Activated CD4-positive, alpha-beta T cell treated with anti-CD3 and anti-CD28 coated beads for 48 hours (primary cell): ENCODE results near the gene ZSCAN9.

ENCODE experiments used
- DNase-seq: peaks from one replicate; pipeline ENCODE4 v3.0.0-alpha.2; 2020

The ZSCAN9 gene

DNA sequence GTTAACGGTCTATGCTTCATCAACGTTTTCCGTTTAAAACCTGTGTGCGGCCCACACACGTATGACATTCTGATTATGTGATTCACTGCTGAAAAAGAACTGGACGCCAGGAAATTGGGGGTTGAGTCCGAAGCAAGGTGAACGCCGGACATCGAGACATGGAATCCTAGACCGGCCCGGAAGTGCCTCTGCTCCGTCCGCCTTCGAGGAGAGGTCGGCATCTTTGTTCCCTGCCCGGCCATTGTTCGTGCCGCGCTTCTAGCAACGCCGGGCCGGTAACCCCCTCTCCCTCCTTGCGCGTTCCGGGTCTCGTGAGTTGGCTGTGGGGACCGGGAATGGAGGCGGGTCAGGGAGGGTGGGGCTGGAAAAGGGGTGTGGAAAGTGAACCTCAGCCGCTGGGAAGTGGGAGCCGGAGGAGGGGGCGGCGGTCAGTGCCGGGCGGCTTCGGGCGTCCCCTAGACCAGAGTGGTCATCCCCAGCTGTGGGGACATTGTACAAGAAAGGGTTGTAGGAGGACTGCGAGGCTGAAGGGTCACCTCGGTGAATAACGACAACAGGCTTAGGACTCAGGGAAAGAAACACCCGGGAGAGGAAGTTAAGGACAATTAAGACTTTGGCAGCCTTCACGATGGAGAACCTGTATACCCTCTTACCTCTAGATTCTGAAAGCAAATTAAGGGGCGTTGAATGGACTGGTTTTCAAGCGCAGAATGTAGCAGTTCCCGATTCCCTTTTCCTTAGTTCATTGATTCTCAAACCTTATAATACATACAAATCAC, at the start of gene ZSCAN9:
Gene ZSCAN9, plus strand, starts transcription at position 220 of the 779 bp plus-strand sequence. CDS start 1,810 bp downstream, outside the sequence.
- DNase-seq, result peak; percentile 68

DNA sequence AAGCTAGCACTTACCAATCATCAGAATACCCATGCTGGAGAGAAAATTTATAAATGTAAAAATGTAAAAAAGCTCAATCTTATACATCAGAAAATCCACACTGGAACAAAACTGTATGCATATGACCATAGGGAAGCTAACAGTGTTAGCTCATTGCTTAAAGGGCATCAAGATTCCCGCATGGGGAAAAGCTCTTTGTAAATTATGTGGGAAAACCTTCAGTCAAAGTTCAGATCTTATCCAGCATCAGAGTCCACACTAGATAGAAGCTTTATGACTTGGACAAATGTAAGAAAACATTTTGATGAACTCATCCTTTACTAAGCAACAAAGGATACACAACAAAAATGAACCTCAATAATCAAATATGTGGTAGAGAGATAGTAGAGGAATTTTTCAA, 48.7 kb upstream of the ZSCAN9 start:
- DNase-seq, result no peak

DNA sequence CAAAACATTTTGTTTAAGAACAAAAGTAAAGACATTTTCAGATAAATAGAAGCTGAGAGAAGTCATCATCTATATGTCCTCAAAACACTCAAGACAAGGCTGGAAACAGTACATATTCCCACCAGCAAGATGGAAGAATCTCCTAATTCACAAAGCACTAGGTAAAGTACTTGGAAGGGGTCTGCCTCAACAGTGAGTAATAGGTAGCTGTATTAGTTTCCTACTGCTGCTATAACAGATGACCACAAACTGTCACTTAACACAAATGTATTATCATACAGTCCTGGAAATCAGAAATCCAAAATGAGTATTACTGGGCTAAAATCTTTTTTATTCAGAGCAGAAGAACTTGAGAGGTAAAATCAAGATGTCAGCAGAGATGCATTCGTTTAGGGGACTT, 42.8 kb upstream of the ZSCAN9 start:
- DNase-seq, result no peak

DNA sequence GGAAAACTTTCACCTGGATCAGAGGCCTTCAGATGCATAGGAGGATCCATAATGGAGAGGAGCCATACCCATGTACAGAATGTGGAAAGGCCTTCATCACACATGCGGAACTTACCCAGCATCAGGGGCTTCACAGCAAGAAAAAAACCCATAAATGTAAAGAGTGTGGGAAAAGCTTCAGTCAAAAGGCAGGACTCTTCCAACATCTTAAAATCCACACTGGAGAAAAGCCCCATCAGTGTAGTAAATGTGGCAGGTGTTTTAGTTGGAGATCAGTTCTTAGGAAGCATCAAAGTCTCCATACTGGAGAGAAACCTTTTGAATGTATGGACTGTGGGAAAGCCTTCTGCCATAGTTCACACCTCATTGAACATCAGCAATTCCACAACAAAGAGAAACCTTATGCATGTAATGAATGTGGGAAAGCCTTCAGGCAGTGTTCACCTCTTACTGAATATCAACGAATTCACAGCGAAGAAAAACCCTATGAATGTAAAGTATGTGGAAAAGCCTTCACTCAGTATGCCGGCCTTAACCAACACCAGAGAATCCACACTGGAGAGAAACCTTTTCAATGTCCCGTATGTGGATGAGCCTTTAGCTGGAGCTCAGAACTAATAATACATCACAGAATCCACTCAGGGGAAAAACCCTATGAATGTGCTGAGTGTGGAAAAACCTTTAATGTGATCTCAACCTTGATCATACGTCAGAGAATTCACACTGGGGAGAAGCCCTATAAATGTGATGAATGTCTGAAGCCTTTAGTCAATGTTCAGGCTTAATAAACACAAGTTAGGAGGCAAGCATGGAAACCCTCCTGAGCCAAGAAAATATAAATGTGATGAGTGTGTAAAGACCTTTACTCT, 36.7 kb upstream of the ZSCAN9 start:
- DNase-seq, result no peak

DNA sequence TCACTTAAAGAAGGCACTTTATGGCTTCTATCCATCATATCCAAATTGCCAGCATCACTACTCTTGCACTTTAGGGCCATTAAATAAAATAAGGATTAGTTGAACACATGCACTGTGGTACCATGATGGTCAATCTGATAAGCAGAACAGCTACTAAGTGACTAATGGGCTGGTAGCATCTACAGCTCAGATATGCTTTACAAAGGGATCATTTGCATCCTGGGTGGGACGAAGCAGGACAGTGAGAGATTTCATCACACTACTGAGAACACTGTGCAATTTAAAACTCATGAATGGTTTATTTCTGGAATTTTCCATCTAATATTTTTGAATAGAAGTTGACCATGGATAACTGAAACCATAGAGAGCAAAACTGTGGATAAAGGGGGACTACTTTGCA, 25.1 kb upstream of the ZSCAN9 start:
- DNase-seq, result no peak

DNA sequence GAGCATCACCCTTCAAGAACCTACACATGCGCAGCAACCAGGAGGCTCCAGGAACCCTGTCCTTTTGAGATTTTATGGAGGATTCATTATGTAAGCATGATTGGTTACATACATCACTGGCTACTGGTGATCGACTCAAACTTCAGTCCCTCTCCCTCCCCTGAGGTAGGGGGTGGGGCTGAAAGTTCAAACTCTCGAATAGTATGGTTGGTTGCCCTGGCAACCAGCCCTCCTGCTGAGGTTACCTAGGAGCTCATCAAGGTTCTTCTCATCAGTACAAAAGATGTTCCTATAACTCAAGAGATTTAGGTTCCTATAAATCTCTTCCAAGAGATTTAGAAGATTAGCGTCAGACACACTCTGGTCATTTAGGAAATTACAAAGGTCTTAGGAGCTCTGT, 21.9 kb upstream of the ZSCAN9 start:
- no peak for DNase-seq

DNA sequence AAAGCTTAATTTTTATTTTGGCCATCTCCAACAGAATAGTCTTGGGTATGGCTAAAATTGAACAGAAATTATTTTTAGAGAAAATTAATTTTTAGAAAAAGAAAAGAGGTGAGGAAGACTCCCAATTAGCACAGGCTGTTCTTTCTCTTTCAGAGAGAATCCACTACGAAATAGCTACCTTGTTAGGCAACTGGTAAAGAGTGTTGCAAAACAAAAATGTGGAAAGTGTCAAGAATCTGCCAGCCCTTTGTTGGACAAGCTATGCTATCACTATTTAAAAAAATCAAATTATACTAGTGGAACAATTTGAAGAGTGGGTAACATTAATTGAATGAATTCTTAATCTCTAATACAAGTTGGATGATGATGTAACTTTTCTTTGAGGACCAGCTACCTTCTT, 19.2 kb upstream of the ZSCAN9 start:
- DNase-seq, result no peak

DNA sequence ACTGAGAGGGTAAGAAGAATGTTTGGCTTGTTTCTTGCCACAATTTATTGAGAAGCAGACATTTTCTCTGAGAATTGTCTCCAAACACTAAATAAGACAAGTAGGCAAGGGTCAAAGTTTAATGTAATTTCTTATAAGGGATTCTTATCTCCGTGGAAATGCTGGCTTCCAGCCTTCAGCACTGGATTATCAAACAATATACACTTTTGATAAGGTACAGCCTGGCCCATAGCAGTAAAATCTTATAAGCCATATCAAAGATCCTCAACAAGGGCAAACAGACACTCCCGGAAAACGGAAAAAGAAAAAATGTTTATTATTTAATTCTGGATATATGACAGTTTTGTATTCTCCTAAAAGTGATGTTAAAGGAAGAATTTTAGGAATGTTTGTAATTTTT, 18.5 kb upstream of the ZSCAN9 start:
- DNase-seq, result no peak

DNA sequence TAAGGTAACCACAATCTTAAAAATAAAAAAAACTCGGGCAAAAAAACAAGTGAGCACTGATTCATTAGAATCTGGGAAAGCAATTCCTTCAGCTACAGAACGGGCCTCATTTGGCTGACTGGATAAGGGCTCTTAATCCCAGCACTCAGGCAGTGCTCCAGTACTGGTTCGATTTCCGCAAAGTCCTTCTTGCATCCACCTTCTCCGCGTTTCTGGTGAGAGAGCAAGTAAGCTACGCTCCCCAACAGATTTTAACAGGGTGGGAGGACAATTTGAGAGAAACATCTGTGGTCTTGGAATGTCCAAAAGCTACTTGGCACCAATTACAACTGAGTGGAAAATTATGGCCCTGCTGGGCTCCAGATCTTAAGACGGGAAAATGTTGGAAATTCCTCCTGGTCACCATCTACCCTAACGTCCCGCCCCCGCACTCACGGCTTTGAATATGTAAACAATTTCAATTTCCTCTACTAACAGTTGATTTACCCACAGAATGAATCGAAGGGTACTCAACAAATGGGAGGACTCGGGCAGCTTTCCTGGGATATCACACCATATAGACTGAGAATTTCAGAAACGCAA, 18.1 kb upstream of the ZSCAN9 start:
- DNase-seq, result no peak

DNA sequence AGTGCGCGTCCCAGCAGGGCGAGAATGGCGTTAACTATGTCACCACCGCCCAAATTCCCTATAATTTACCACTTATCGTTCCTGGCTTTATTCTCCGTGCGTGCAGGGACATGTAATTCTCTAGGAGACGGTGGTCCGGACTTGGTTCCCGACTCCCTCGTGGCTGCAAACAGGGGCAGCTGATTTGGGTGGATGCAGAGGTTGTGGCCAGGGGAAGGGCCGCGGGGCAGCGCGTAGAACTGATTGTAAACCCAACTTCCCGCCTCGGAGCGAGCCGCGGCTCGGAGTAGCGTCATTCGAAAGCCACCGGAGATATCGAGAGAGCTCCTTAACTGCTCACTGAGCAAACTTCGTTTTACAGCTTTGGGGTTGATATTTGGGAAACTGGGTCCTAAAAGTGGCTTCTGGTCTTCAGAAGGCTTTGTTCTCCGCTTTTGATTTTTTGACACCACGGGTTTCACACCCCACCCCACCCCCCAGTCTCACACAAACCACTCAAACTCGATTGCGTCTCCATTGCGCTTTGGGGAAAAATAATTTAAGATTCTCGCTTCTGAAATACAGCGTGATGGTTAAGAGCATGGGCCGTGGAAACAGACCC, 17.5 kb upstream of the ZSCAN9 start:
- DNase-seq, result peak; percentile 48

DNA sequence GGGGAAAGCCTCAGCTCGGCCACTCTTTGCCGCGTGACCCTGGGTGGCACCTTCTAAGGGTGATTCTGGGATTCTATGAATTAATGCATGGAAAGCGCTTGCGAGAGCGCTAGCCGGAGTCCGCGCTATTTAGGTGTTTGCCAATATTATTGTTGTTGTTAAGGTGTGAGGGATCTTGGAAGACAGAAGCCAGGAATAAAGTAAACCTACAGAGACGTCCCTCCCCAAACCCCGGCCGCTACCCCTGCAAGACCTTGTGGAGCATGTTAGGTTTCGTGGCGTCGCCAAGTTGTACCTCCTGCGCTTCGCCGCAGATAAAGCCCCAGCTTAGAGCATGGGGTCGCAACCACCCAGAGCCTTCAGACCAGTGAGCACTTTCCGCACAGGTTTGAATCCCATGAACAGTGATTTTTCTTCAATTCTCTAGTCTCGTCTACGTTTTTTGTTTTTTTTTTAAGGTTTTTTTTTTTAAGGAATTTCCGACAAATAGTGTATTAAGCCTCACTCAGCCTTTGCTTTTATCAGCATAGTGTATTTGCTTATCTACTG, 16.9 kb upstream of the ZSCAN9 start:
- no peak for DNase-seq

DNA sequence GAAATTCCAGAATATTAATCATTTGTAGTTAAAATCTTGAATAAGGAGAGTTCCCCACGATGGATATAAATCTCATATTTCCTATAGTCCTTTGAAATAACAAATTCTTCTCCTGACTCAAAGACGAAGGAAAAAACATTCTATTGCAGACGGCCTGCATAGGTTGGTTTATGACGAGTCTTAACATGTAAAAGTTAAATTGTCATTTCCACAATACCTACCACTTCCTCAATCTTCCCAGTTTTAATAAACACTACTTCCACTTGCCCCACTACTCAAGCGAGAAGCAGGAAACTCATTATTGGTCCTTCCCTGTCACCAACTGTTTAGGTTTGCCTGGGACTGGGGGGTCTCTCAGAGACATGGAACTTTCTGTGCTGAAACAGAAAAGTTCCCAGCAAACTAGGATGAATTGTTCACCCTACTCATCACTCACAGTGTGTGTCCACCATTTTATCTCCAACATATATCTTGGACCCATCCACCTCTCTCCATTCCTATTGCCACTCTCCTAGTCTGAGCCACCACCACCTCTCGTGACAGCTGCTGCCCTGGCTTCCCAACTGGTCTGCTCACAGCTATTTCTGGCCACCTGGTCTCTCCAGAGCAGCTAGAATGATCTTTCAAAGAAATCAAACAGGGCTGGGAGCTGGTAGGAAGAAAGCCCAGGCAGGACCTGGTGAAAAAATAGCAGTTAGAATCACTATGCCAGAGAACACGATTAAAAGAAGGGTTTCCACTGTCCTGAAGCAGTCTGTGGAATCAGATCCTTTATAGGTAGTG, 15.1 kb upstream of the ZSCAN9 start:
- no peak for DNase-seq

DNA sequence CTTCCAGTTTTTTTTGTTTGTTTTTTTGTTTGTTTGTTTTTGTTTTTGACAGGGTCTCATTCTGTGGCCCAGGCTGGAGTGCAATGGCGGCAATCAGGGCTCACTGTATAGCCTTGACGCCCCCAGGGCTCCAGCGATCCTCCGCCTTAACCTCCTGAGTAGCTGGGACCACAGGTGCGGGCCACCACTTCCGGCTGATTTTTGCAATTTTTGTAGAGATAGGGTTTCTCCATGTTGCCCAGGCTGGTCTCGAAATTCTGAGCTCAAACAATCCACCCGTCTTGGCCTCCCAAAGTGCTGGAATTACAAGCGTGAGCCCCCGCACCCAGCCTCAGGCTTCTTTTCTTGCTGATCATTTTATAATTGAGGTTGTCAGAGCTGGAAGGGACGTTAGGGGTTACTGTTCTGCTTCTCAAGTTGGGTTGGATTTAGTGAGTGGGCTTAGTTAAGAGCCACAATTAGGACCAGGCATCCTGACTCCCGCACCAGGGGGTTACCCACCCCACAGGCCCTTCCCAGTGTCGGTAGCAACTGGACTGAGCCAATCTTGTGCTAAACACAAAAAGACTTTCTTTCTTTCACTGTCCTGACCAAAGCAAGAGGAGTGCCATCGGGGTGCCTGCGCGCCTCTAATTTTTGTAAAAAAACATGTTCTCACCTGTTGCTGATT, 13.1 kb upstream of the ZSCAN9 start:
- DNase-seq, result no peak

DNA sequence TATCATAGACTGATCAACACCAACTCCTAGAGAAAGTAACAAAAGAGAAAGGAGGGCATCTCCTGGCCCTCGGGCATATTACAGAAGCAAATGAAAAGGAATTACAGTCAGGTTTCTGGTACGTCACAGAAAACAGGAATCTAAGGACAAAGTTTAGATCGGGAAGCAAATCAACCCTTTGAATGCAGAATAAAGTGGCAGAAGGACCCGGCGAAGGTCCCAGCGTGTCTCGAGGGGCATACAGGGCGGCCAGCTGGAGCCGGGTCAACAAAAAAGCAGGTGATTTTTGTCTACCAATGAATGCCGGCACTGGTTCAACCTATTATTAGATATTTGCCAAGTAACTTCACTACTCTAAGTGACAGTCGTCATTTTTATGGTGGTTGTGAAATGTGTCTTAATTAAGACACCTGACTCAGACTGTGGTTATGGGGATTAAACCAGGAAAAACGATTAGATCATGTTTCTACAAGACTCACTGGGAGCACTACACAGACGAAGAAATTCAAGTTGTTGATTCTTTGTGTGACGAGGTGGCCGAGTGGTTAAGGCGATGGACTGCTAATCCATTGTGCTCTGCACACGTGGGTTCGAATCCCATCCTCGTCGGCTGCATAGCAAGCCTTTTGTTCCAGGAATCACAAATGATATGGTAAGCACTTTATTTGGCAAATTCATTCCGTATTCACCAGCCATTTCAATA, 12.4 kb upstream of the ZSCAN9 start:
- DNase-seq, result peak; percentile 86

DNA sequence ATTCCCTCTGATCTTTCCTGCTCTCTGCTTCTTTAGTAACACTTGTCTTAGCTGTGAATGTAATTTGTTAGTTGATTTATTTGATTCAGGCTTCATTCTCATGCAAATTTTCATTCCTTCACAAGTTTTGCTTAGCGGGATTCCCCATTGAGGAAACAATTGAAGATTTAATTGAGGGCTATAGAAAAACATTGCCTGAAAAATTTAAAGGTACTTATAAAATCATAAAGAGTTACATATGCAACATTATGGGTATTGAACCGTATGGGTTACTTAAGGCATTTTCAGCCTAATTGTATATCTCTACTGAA, 11.9 kb upstream of the ZSCAN9 start:
- DNase-seq, result no peak

DNA sequence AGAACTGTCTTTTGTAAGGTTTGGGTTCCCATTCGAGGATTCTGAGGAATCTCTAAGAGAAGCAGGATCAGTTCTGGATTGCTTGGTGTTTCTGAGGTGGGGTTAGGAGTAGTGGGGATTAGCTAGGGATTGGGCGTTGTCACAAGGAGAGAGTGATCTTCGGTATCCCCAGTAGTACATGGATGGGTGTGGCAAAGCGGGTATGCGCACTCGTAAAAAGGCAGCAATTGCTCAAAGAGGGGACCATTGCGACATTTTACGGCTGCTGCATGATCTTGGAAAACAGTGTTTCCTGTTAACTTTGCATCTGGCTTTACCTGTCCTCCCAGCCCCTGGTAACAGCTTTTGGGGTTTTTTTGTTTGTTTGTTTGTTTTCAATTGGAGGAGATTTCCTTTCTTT, 9.7 kb upstream of the ZSCAN9 start:
- peak; percentile 31 for DNase-seq

DNA sequence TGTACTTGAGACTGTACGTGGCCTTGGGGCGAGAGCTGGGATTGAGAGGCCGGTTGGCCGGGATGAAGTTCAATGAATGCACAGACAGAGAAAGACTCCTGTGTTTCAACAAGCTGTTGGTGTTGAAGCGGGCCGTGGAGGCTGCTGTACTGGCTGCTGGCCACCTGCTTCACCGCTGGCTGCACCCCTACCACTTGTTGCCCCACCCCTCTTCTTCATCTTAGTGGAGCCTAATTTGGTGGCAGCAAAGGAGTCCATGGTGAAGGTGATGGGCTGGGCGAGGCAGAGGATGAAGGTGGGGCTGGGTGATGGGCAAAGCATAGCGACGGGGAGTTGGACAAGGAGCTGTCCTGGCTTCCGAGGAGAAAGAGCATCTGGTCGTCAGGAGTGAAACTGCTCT, 7.2 kb upstream of the ZSCAN9 start:
- DNase-seq, result no peak

DNA sequence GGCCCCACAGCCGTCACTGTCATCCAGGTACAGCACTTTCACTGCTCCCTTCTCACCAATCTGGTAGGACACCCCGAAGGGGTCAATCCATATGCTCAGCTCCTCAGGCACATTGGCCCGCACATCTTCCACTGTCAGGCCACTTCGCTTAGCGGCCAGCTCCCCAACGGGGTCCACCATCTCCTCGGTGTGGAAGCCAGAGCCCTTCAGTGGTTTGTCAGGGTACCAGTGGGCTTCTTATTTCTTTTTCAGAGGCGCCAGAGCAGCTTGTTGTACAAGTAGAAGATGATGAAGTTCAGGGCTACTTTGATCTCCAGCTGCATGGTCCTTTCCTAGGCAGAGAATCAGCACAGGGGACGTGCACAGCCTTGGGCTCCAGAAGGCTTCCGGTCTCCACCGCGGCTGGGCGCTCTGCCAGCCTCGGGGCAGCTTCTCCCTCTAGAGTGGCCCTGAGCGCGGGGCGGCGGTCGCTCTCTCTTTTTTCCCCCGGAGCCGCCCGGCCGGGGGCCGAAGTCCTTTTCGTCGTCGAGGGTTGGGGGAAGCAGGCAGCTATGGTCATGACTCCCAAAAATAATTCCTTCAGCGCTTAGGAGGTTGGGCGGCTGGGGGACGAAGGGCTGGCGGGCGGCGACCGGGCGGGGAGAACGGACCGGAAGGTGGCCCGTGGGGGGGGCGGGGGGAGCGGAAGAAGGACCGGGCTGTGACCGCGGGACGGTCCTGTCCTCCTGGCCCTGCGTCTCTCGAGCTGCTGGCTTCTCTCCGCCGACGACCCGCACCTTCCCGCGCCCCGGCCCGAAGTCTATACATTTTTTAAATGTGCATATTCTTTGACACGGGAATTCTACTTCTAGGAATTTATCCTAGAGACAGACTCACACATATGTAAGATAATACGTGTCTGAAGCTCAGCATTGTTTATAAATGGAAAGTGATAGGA, 6.5 kb upstream of the ZSCAN9 start:
- DNase-seq, result peak; percentile 45

DNA sequence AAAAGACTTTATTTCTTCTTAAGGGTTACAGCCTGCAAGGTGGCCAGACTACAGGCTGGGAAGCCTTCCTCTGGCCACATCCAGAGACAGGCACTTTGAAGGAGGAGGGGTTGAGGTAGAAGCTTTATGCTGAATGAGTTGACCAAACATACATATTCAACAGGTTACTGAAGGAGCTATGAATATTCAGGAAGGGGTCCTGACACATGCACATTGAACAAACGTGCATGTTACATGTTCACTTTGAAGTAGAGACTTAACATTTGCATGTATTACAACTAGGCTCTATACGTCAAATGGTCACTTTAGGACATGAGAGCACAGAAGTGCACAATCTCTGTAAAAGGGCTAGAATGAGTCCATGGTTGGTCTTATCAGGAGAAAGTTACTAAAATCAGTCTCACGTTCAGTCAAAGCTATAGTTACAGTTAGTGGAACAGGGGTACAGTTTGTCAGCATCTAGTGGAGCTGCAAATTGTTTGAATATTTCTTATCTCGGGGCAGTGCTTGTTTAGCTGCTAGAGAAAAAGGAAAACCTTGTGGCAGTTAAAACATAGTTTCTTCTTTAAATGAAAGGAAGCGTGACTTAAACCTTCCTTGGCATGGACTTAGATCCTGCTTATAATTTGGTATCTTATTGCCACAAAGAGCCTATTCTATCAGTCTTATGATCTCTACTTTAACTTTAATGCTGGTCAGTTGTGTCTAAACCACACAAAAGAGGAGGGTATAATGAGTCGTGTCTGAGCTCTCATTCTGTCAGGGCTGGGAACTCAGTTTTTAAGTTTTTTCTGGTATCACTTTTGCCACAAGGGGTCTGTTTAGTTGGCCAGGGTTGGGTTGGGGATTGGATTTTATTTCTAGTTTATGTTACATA, 4.6 kb upstream of the ZSCAN9 start:
- no peak for DNase-seq
